GM21360 (cell line): Measurements from ENCODE around the gene HSPG2.

ENCODE experiments used
- ATAC-seq: cut with Tn5 transposase; IDR thresholded peaks from one replicate; pipeline ENCODE4 v1.9.1; 2021; ENCODE audit warnings: mild to moderate bottlenecking, moderate library complexity; ENCODE audit not compliant: unreplicated experiment

HSPG2 gene

GRCh38 chr1:21849909-21850576 is 87.1 kb downstream of the HSPG2 start:
- no peak for ATAC-seq

- ATAC-seq = no peak
Observed at GRCh38 chr1:21848524-21849174, 88.5 kb downstream of the HSPG2 start.

GRCh38 chr1:21847223-21848205 is 89.6 kb downstream of the HSPG2 start:
- no peak for ATAC-seq

- ATAC-seq = no peak
Observed at GRCh38 chr1:21845646-21846641, 91.2 kb downstream of the HSPG2 start.

GRCh38 chr1:21843996-21844395 is 93.1 kb downstream of the HSPG2 start:
- ATAC-seq = no peak

GRCh38 chr1:21843208-21843607 is 93.9 kb downstream of the HSPG2 start:
- no peak for ATAC-seq

GRCh38 chr1:21842606-21843162 is 94.4 kb downstream of the HSPG2 start:
- ATAC-seq = no peak

- ATAC-seq = no peak
Observed at GRCh38 chr1:21841852-21842466, 95.2 kb downstream of the HSPG2 start.

- no peak for ATAC-seq
Observed at GRCh38 chr1:21840981-21841380, 96.1 kb downstream of the HSPG2 start.

- ATAC-seq = no peak
Observed at GRCh38 chr1:21839337-21840037, 97.6 kb downstream of the HSPG2 start.

GRCh38 chr1:21838359-21839157 is 98.6 kb downstream of the HSPG2 start:
- no peak for ATAC-seq

GRCh38 chr1:21837476-21837875 is 99.6 kb downstream of the HSPG2 start:
- no peak for ATAC-seq

GRCh38 chr1:21836729-21837128 is 100.4 kb downstream of the HSPG2 start:
- no peak for ATAC-seq

GRCh38 chr1:21836010-21836409 is 101.1 kb downstream of the HSPG2 start:
- no peak for ATAC-seq

GRCh38 chr1:21834666-21835065 is 102.4 kb downstream of the HSPG2 start:
- no peak for ATAC-seq

GRCh38 chr1:21834094-21834493 is 103.0 kb downstream of the HSPG2 start:
- ATAC-seq = no peak

GRCh38 chr1:21833392-21833976 is 103.6 kb downstream of the HSPG2 start:
- ATAC-seq = no peak

GRCh38 chr1:21831454-21831970 is 105.6 kb downstream of the HSPG2 start:
- no peak for ATAC-seq
